Esophagus squamous epithelium (tissue), 4 donors: ENCODE results near the gene ISCA1.

Source experiments
- POLR2A ChIP-seq, 4 donors: fragments of 450-650 bp; IDR thresholded peaks; one replicate each; pipeline ENCODE4 v1.6.1; 2017; ENCODE audit warnings: antibody characterized with exemption in 4 of 4, mild to moderate bottlenecking in 4 of 4, moderate library complexity in 3 of 4
- TF ChIP-seq, protein P1 (sequence below), 6 experiments: fragments of 450-650 bp in 4 of 6; fragments of 200-600 bp in 2 of 6; sonication (generic) in 2 of 6; IDR thresholded peaks; one replicate each; pipeline ENCODE4 v1.5.1; 2016 to 2019; ENCODE audit warnings: antibody characterized with exemption in 6 of 6, mild to moderate bottlenecking in 4 of 6, moderate library complexity in 4 of 6

DNA sequence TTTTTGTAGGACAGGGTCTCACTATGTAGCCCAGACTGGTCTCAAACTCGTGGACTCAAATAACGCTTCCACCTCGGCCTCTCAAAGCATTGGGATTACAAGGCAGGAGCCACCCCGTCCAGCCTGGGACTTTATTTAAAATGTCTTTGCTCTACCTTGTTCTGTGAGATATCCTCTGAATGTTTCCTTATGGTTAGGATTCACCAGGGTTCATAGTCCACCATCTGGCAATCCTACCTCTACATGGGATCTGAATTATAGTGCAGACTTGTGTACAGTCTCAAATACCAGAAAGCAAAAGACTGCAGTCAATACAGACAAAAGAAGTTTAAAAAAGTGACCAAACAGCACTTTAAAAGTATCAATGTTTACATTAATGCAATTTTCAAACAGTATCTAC is 10.1 kb downstream of the ISCA1 start:
- TF ChIP-seq, protein P1, sequence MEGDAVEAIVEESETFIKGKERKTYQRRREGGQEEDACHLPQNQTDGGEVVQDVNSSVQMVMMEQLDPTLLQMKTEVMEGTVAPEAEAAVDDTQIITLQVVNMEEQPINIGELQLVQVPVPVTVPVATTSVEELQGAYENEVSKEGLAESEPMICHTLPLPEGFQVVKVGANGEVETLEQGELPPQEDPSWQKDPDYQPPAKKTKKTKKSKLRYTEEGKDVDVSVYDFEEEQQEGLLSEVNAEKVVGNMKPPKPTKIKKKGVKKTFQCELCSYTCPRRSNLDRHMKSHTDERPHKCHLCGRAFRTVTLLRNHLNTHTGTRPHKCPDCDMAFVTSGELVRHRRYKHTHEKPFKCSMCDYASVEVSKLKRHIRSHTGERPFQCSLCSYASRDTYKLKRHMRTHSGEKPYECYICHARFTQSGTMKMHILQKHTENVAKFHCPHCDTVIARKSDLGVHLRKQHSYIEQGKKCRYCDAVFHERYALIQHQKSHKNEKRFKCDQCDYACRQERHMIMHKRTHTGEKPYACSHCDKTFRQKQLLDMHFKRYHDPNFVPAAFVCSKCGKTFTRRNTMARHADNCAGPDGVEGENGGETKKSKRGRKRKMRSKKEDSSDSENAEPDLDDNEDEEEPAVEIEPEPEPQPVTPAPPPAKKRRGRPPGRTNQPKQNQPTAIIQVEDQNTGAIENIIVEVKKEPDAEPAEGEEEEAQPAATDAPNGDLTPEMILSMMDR (IDR thresholded peaks at IDR 0.05) = no peak
- TF ChIP-seq POLR2A (IDR thresholded peaks at IDR 0.05) = no peak
